Nephron (organoid): Measurements from ENCODE around the gene KCNF1.

Source experiments
- H3K27ac Mint-ChIP-seq, 3 experiments: 2 replicates each; pipeline ENCODE4 v1.8.0; 2020; ENCODE audit warnings: mixed read lengths in 3 of 3, mild to moderate bottlenecking in 2 of 3, moderate library complexity in 1 of 3
- H3K27me3 Mint-ChIP-seq: 2 replicates; pipeline ENCODE4 v1.8.0; 2021; ENCODE audit warnings: low read depth, mild to moderate bottlenecking, moderate library complexity, mixed read lengths
- H3K36me3 Mint-ChIP-seq: 2 replicates; pipeline ENCODE4 v1.8.0; 2020; ENCODE audit warnings: low read depth, mixed read lengths
- H3K4me1 Mint-ChIP-seq: 2 replicates; pipeline ENCODE4 v1.8.0; 2020; ENCODE audit warnings: mixed read lengths
- H3K4me3 Mint-ChIP-seq, 3 experiments: 2 replicates each; pipeline ENCODE4 v1.8.0; 2020; ENCODE audit warnings: mild to moderate bottlenecking in 3 of 3, mixed read lengths in 3 of 3, moderate library complexity in 2 of 3
- H3K9me3 Mint-ChIP-seq: 2 replicates; pipeline ENCODE4 v1.8.0; 2020; ENCODE audit warnings: mixed read lengths
- TF ChIP-seq, protein P1 (sequence below), 3 experiments: fragments of 200-600 bp; sonication (generic); IDR thresholded peaks; one replicate each; pipeline ENCODE4 v1.5.0; 2021; ENCODE audit warnings: antibody characterized with exemption in 3 of 3; ENCODE audit not compliant: unreplicated experiment in 3 of 3

KCNF1 gene

DNA sequence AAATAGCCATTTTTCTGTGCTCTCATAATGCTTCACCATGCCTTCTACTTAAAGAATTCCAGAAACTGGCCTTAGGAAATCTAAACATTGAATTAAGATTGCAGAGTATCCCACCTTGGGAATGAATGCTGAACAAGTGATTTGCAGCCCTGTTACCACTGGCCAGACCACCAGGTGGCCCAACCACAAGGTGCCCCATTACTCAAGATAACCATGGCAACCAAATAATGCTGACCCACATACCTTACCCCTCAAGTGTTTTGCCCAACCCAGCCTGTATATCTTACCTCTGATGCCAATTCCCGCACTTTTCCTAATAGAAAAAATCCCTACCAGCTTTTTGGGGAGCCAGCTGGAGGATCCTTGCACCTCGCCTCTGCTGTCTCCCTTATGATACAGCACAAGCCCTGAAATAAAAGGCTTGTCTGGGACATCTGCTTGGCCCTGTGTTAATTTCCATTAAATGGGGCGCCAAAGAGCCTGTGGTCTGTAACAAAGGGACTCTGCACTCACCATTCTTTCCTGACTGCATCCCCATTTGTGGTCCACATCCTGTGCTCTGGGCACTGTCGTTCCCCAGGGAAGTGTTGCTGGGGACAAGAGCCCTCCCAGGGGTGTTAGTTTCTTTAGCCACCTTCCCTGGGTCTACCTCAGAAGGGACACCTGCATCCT is 17.3 kb upstream of the KCNF1 start:
- Mint-ChIP-seq H3K36me3 (no peaks in the 10 kb centered on the region), H3K27me3 (peaks cover 10% of the 10 kb centered on the region), H3K4me3 (no peak overlapping the region), H3K4me1 (peaks cover 5% of the 10 kb centered on the region), H3K9me3 (peaks cover 3% of the 10 kb centered on the region), H3K27ac (no peak overlapping the region)
- TF ChIP-seq, protein P1, sequence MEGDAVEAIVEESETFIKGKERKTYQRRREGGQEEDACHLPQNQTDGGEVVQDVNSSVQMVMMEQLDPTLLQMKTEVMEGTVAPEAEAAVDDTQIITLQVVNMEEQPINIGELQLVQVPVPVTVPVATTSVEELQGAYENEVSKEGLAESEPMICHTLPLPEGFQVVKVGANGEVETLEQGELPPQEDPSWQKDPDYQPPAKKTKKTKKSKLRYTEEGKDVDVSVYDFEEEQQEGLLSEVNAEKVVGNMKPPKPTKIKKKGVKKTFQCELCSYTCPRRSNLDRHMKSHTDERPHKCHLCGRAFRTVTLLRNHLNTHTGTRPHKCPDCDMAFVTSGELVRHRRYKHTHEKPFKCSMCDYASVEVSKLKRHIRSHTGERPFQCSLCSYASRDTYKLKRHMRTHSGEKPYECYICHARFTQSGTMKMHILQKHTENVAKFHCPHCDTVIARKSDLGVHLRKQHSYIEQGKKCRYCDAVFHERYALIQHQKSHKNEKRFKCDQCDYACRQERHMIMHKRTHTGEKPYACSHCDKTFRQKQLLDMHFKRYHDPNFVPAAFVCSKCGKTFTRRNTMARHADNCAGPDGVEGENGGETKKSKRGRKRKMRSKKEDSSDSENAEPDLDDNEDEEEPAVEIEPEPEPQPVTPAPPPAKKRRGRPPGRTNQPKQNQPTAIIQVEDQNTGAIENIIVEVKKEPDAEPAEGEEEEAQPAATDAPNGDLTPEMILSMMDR (IDR thresholded peaks at IDR 0.05; ENCODE audit: unreplicated experiment in 3 of 3): no peak

DNA sequence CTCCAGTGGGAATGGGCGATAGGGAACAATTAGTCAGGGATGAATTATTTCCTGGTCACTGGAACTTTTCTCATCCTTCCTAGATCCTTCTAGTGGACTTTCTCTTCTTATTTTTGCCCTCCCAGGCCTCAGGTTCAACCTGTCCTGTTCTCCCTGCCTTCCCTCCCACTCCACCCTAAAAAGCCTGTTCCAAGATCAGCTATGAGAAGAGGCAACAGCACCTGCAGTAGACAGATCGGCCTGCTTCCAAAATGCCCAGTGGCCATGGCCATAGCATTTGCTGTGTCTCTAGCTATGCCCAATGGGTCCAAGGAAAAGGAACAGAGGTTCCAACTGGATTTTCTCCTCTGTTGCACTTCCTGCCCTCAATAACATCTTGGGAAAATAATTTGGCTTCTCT is 16.5 kb upstream of the KCNF1 start:
- Mint-ChIP-seq H3K9me3 (peaks cover 3% of the 10 kb centered on the region), H3K27ac (no peak overlapping the region), H3K36me3 (no peaks in the 10 kb centered on the region), H3K4me3 (no peak overlapping the region), H3K27me3 (peaks cover 12% of the 10 kb centered on the region), H3K4me1 (peaks cover under 1% of the 10 kb centered on the region)
- TF ChIP-seq, protein P1 (IDR thresholded peaks at IDR 0.05; ENCODE audit: unreplicated experiment in 3 of 3): no peak

DNA sequence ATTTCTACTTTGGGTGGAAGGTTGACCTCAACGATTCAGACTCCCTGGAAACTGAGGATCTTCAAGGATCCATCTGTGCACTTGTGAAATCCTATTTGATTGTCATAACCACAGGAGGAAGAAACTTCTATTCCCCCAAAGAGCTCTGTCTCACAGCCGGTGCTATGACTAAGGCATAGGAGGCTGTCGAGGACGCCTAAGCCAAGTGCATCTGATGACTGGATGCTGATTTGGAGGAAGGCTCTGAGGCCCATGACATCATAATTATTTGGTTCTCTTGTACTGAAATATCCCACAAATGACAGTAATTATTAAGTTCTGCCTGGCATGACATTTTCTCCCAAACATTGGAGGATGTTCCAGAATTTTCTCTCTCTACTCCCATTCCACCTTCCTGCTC is 13.8 kb upstream of the KCNF1 start:
- no peaks in the 10 kb centered on the region for H3K36me3 Mint-ChIP-seq

DNA sequence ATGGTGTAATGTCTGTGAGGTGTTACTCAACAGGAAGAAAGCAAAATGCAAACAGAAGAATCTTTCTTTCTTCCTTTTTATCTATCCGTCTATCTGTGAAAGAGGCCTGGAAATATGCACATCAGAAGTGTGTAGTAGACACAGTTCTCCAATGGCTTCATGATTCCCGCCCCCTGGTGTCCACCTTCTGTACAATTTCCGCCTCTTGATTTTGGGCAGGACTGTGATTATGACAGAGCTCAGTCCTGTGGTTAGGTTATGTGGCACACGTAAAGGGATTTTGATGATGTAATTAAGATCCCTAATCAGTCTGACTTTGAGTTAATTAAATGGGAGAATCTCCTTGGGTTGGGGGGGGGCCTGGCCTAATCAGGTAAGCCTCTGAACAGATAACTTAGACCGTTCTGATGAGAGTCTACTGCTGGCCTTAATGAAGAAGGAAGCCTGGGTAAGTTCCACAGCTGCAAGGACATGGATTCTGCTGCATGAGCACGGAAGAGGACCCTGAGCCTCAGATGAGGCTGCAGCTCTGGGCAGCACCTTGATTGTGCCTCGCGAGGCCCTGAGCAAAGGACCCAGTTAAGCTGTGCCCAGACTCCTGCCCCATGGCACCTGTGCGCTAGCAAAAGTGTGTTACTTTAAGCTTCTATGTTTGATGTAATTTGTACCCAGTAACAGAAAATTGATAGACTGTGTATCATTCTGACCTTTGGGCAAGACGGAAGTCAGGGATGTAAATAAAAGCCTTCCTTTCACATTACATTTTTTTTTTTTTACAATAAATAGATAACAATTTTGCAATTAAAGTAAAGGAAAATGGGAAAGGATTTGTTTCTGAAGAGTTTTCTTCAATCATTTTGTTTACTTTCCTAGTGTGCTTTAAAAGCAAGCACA is 11.3 kb upstream of the KCNF1 start:
- H3K9me3 Mint-ChIP-seq: peaks cover 9% of the 10 kb centered on the region
- peaks cover 3% of the 10 kb centered on the region for H3K36me3 Mint-ChIP-seq
- H3K4me1 Mint-ChIP-seq: peaks cover 8% of the 10 kb centered on the region
- H3K4me3 Mint-ChIP-seq: no peak overlapping the region
- no peak overlapping the region for H3K27ac Mint-ChIP-seq
- TF ChIP-seq, protein P1 (IDR thresholded peaks at IDR 0.05; ENCODE audit: unreplicated experiment in 3 of 3): no peak
- peaks cover 12% of the 10 kb centered on the region for H3K27me3 Mint-ChIP-seq

More for the DNA sequence above, 13.8 kb upstream of the KCNF1 start:
- Mint-ChIP-seq H3K9me3 (peaks cover 3% of the 10 kb centered on the region), H3K4me3 (no peak overlapping the region), H3K27ac (no peak overlapping the region), H3K4me1 (peaks cover 3% of the 10 kb centered on the region), H3K27me3 (peaks cover 4% of the 10 kb centered on the region)
- TF ChIP-seq, protein P1 (IDR thresholded peaks at IDR 0.05; ENCODE audit: unreplicated experiment in 3 of 3): no peak

DNA sequence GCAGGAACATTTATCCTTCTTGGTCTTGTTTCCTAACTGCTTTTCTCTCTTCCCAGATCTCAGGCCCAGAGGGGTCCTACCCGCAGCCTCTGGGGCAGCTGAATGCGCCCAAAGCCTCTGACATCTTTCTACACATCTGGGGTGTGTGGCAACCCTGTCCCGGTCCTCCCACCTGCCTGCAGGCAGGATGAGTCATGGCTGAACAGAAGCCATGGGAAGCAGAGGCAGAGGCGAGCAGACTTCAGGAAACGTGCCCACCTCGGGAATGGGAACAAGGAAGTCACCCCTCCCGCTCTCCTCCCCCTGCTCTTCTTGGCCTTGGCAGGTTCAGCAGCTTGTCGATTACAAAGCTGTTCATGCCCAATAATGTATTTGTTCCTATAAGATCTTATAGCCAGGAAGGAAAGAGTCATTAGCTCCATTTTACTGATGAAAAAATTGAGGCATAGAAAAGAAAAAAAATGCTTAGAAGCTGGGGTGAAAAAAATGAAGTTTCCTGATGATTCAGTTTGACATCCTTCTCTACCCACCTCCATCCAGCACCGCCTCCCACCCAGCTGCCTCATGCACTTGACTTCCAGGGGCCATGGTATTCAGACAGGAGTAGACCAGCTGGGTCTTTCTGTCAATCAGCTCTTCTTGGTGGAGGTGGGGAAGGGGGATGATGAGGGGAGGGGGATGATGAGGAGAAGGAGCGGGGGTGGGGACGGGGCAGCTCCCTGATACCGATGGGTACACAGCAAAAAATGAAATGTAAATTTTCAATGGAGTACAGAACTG is 10.4 kb upstream of the KCNF1 start:
- Mint-ChIP-seq H3K4me3 (no peak overlapping the region), H3K27me3 (peaks cover 12% of the 10 kb centered on the region), H3K9me3 (peaks cover 9% of the 10 kb centered on the region), H3K4me1 (peaks cover 8% of the 10 kb centered on the region), H3K36me3 (peaks cover 3% of the 10 kb centered on the region), H3K27ac (no peak overlapping the region)
- TF ChIP-seq, protein P1 (IDR thresholded peaks at IDR 0.05; ENCODE audit: unreplicated experiment in 3 of 3): no peak
